T1000 (cell line): ENCODE results near the gene KATNB1.
A peak's percentile ranks its signal among the peaks of the same experiment; 100 is the strongest.

Experiments used
- DNase-seq: peaks from one replicate; lab custom pipeline; 2025; ENCODE audit warnings: mixed read lengths; lab: John Stamatoyannopoulos, UW

The KATNB1 gene

GRCh38 chr16:57756424-57757325 is 21.1 kb downstream of the KATNB1 start:
- no peak for DNase-seq

- DNase-seq: peak; percentile 41
These were observed 21.8 kb downstream of the KATNB1 start for GRCh38 chr16:57757326-57757786.

- DNase-seq: no peak
These were observed 22.3 kb downstream of the KATNB1 start for GRCh38 chr16:57757883-57758282.

- DNase-seq: no peak
These were observed 23.0 kb downstream of the KATNB1 start for GRCh38 chr16:57758331-57759117.

- no peak for DNase-seq
These were observed 23.6 kb downstream of the KATNB1 start for GRCh38 chr16:57759131-57759530.

- DNase-seq: no peak
These were observed 24.2 kb downstream of the KATNB1 start for GRCh38 chr16:57759541-57760356.

GRCh38 chr16:57760357-57761160 is 25.0 kb downstream of the KATNB1 start:
- DNase-seq: no peak

GRCh38 chr16:57761301-57761700 is 25.7 kb downstream of the KATNB1 start:
- no peak for DNase-seq

- DNase-seq: no peak
These were observed 26.4 kb downstream of the KATNB1 start for GRCh38 chr16:57761957-57762356.

- no peak for DNase-seq
These were observed 26.9 kb downstream of the KATNB1 start for GRCh38 chr16:57762365-57763040.

- DNase-seq: no peak
These were observed 27.9 kb downstream of the KATNB1 start for GRCh38 chr16:57763285-57764005.

- no peak for DNase-seq
These were observed 28.4 kb downstream of the KATNB1 start for GRCh38 chr16:57764006-57764340.

- DNase-seq: peak; percentile 69
These were observed 29.0 kb downstream of the KATNB1 start for GRCh38 chr16:57764341-57765159.

GRCh38 chr16:57765160-57765728 is 29.7 kb downstream of the KATNB1 start:
- DNase-seq: no peak

- DNase-seq: no peak
These were observed 31.3 kb downstream of the KATNB1 start for GRCh38 chr16:57766714-57767348.

- no peak for DNase-seq
These were observed 34.1 kb downstream of the KATNB1 start for GRCh38 chr16:57769541-57770145.

GRCh38 chr16:57770361-57770760 is 34.8 kb downstream of the KATNB1 start:
- no peak for DNase-seq
